ENCODE results near the gene SP110. TPM values are rescaled to one million over a fixed set of nuclear protein-coding genes. Genes with fewer than 3 reads are reported as not detected.
"Not testable (repeated sequence)": the region's sequence is repeated elsewhere in the genome, so short reads cannot be mapped to it uniquely, and the experiment has no call there.

The SP110 gene
- total RNA-seq, 1 donor from 2014 or later = 25.2 TPM

DNA sequence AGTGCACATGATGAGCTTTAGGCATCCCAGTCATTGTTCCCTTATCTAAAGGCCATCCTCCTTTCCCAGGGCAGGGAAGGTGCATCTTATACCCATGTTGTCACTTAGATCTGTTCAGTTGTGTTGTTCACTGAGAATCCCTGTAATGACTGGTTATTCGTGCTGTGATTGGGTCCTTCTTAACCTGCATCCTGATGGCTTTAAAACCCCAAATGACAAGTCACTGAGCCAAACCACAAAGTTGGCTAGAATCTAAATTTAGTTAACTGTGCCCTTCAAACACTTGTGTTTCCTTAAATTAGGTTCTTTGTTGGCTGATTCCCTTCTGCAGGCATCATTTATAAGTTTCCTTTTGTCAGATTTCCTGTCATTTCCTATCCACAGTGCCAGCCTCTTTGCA, 92.6 kb downstream of the SP110 start:
- TF ChIP-seq, protein P1, sequence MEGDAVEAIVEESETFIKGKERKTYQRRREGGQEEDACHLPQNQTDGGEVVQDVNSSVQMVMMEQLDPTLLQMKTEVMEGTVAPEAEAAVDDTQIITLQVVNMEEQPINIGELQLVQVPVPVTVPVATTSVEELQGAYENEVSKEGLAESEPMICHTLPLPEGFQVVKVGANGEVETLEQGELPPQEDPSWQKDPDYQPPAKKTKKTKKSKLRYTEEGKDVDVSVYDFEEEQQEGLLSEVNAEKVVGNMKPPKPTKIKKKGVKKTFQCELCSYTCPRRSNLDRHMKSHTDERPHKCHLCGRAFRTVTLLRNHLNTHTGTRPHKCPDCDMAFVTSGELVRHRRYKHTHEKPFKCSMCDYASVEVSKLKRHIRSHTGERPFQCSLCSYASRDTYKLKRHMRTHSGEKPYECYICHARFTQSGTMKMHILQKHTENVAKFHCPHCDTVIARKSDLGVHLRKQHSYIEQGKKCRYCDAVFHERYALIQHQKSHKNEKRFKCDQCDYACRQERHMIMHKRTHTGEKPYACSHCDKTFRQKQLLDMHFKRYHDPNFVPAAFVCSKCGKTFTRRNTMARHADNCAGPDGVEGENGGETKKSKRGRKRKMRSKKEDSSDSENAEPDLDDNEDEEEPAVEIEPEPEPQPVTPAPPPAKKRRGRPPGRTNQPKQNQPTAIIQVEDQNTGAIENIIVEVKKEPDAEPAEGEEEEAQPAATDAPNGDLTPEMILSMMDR (IDR thresholded peaks at IDR 0.05) = no peak
- H3K36me3 ChIP-seq = no peaks in the 10 kb centered on the region
- no peaks in the 10 kb centered on the region for H3K27me3 ChIP-seq
- H3K4me3 ChIP-seq = no peak overlapping the region
- H3K27ac ChIP-seq = no peak overlapping the region
- no peaks in the 10 kb centered on the region for H3K4me1 ChIP-seq
- no peak for DNase-seq (ENCODE audit: low spot score in 2 of 2)
- intact Hi-C loops (cut with DNase I) = no loop called here
- no peaks in the 10 kb centered on the region for H3K9me3 ChIP-seq

DNA sequence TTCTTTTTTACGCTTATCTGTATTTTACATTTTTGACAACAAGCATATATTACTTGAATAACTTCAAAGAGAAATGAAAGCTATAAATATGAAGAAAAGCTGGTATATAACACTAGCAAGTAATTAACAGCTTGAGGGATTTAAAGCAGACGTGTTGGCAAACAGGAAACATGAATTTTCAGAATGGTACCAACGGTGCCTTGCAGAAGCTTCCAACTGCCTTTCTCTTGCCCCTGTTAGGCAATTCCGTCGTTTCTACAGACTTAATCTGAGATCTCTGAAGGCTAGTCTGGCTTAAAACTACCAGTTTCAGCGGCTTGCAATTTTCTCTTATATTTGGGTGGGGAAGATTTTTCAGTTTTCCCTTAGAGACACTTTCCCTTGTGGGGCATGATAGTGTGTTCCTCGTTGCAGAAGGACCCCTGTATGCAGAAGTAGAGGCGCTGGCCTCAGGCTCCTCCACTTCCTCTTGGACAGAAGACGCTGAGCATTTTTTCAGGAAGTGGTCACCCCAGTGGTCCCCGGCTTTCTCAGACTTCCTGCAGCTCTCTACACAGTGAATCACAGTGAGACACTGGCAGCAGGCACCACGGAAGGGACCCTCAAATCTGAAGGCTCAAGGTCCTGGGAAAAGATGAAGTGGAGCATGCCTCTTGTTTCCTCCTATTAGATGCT, 94.9 kb downstream of the SP110 start:
- Histone ChIP-seq H3K27me3 (no peaks in the 10 kb centered on the region), H3K4me1 (no peaks in the 10 kb centered on the region), H3K27ac (no peak overlapping the region), H3K4me3 (no peak overlapping the region), H3K36me3 (no peaks in the 10 kb centered on the region), H3K9me3 (no peaks in the 10 kb centered on the region)
- DNase-seq (ENCODE audit: low spot score in 2 of 2) = no peak
- intact Hi-C loops (cut with DNase I) = no loop called here
- TF ChIP-seq, protein P1 (IDR thresholded peaks at IDR 0.05) = no peak

DNA sequence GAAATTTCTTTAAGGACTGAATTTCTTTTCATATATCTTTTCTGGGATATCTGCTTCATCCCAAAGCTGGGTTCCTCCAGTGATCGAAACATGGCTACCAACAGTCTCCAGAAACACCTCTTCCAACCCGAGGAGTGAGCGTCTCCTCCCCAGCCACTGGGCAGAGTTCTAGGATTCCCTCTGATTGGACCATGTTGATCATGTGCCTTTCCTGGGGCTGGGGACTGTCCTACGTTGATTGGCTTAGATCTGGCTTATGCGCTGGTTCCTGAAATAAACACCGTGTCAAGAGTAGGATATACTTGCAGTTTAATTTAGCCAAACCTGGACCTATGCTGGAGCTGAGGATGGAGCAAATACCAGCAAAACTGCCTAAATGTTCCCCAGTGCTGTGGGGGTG, 95.5 kb downstream of the SP110 start:
- no peak overlapping the region for H3K4me3 ChIP-seq
- H3K36me3 ChIP-seq = no peaks in the 10 kb centered on the region
- intact Hi-C loops (cut with DNase I) = no loop called here
- no peaks in the 10 kb centered on the region for H3K4me1 ChIP-seq
- no peak for DNase-seq (ENCODE audit: low spot score in 2 of 2)
- H3K27me3 ChIP-seq = no peaks in the 10 kb centered on the region
- no peaks in the 10 kb centered on the region for H3K9me3 ChIP-seq
- TF ChIP-seq, protein P1 (IDR thresholded peaks at IDR 0.05) = no peak
- no peak overlapping the region for H3K27ac ChIP-seq

DNA sequence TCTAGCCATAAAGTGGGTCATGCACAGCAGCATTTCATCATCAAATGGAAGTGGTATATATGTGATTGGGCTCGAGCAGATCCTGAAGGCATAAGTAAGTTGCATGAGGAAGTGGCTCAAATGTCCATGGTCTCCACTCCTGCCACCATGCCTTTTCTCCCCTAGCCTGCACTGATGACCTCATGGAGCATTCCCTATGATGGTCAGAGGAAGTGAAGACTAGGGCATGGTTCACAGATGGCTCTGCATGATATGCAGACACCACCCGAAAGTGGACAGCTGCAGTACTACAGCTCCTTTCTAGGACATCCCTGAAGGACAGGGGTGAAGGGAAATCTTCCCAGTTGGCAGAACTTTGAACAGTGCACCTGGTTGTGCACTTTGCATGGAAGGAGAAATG, 99.4 kb downstream of the SP110 start:
- H3K27ac ChIP-seq; intact Hi-C loops (cut with DNase I); H3K36me3 ChIP-seq; H3K9me3 ChIP-seq; H3K4me3 ChIP-seq; H3K27me3 ChIP-seq; H3K4me1 ChIP-seq; DNase-seq (ENCODE audit: low spot score in 2 of 2): not testable (repeated sequence)

DNA sequence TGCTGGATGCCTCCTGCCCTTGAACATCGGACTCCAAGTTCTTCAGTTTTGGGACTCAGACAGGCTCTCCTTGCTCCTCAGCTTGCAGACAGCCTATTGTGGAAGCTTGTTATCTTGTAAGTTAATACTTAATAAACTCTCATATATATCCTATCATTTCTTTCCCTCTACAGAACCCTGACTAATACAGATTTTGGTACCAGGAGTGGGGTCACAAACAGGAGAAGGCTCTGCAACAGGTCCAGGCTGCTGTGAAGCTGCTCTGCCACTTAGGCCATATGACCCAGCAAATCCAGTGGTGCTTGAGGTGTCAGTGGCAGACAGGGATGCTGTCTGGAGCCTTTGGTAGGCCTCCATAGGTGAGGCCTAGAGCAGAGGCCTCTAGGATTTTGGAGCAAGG, 100.0 kb downstream of the SP110 start:
- H3K27ac ChIP-seq; intact Hi-C loops (cut with DNase I); H3K9me3 ChIP-seq; H3K4me3 ChIP-seq; DNase-seq (ENCODE audit: low spot score in 2 of 2); H3K27me3 ChIP-seq; H3K4me1 ChIP-seq; H3K36me3 ChIP-seq: not testable (repeated sequence)

Other genes starting within 250 kb of the SP110 start
- 15.8 TPM for gene SLC16A14, start 151.1 kb downstream of the SP110 start, total RNA-seq
- gene SP140, start 5.8 kb upstream of the SP110 start, total RNA-seq = 0.11 TPM
- 4.0 TPM for gene SP140L, start 107.2 kb upstream of the SP110 start, total RNA-seq
- 82.0 TPM for gene SP100, start 196.2 kb upstream of the SP110 start, total RNA-seq

Data from ascending aorta (tissue), 2 donors.